Stimulated activated CD4-positive, alpha-beta T cell treated with anti-CD3 and anti-CD28 coated beads, Interleukin-12 subunit alpha, Interleukin-12 subunit beta, amount 100 ng/mL, for 4 hours (primary cell): ENCODE data around the gene SHROOM2.
"Not testable (repeated sequence)": the region's sequence is repeated elsewhere in the genome, so short reads cannot be mapped to it uniquely, and the experiment has no call there.

Experiments used
- DNase-seq: peaks from one replicate; pipeline ENCODE4 v3.0.0-alpha.2; 2020

Gene SHROOM2

GRCh38 chrX:9842541-9842940 is 56.3 kb downstream of the SHROOM2 start:
- no peak for DNase-seq

- DNase-seq = no peak
Measured at GRCh38 chrX:9844936-9845577, 58.8 kb downstream of the SHROOM2 start.

GRCh38 chrX:9845578-9845952 is 59.3 kb downstream of the SHROOM2 start:
- no peak for DNase-seq

- no peak for DNase-seq
Measured at GRCh38 chrX:9846631-9847030, 60.4 kb downstream of the SHROOM2 start.

DNA sequence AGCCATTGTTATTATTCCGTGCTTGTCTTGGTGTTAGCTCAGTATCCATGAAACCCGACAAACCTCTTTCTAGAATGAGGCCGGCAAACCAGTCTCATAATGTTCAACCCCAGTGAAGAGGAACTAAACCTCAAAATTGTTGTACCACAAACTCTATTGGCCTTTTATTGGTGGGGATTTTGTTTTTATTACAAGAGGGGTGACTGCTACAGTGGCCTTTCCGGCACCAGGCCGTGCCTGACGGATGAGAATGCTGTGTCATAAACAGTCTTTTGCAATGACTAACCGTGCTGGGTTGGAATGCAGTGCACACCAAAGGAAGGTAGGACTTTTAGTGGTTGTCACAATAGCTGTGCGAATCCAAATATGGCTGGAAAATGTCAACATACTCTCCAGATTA is 60.8 kb downstream of the SHROOM2 start:
- no peak for DNase-seq

- no peak for DNase-seq
Measured at GRCh38 chrX:9848718-9849479, 62.7 kb downstream of the SHROOM2 start.

GRCh38 chrX:9851890-9852289 is 65.7 kb downstream of the SHROOM2 start:
- no peak for DNase-seq

DNA sequence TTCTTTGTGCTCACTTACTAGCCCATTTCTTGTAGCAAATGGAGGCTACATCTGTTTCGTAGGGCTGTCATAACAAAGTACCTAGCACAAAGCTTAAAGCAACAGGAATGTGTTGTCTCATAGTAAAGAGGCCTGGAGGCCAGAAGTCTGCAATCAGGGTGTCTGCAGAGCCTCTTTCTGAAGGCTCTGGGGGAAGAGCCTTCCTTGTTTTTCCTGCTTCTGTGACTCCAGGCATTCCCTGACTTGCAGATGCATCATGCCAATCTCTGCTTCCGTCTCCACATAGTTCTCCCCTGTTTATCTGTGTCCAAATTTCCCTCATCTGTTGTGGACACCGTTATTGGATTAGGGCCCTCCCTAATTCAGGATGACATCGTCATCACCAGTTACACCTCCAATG is 67.1 kb downstream of the SHROOM2 start:
- DNase-seq = no peak

GRCh38 chrX:9855561-9856283 is 69.5 kb downstream of the SHROOM2 start:
- DNase-seq = no peak

DNA sequence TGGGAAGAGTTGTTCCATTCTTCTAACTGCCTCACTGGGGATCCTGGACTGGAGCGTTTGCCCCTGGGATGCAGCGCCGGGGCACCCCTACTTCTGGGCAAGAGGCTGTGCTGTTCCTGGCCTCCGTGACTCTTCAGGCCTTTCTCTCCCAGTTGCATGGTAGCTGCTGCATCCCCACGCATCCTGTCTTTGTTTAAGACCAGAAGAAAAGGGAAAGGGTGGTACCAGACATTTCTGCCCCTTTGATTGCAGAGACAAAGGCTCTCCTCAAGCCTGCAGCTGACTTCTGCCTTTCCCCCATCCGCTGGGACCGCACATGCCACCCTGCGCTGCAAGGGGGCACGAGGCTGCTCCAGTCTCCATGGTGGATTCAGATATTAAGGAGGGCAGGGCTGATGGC is 70.4 kb downstream of the SHROOM2 start:
- no peak for DNase-seq

- DNase-seq = no peak
Measured at GRCh38 chrX:9857575-9858474, 71.6 kb downstream of the SHROOM2 start.

DNA sequence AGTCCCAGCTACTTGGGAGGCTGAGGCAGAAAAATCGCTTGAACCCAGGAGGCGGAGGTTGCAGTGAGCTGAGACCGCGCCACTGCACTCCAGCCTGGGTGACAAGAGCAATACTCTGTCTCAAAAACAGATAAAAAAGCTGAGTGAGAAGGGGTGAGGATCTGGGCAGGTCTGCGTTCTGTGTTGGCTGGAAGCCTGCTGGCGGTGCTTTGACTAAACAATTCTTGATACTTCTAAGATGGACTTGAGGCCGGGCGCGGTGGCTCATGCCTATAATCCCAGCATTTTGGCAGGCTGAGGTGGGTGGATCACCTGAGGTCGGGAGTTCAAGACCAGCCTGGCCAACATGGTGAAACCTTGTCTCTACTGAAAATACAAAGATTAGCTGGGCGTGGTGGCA is 72.5 kb downstream of the SHROOM2 start:
- DNase-seq = not testable (repeated sequence)

- no peak for DNase-seq
Measured at GRCh38 chrX:9859711-9860555, 73.7 kb downstream of the SHROOM2 start.

DNA sequence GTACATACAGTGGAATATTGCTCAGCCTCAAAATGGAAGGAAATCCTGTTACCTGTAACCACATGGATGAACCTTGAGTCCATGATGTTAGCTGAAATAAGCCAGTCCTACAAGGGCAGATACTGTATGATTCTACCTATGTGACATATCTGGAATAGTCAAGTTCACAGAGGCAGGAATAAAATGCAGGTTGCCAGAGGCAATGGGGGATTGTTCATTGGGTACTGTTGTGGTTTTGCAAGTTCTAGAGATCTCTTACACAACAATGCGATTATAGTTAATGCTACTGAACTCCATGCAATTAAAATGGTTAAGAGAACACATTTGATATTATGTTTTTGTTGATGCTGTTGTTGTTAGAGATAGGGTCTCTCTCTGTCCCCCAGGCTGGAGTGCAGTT is 74.6 kb downstream of the SHROOM2 start:
- DNase-seq = no peak

- DNase-seq = no peak
Measured at GRCh38 chrX:9861711-9862110, 75.5 kb downstream of the SHROOM2 start.

DNA sequence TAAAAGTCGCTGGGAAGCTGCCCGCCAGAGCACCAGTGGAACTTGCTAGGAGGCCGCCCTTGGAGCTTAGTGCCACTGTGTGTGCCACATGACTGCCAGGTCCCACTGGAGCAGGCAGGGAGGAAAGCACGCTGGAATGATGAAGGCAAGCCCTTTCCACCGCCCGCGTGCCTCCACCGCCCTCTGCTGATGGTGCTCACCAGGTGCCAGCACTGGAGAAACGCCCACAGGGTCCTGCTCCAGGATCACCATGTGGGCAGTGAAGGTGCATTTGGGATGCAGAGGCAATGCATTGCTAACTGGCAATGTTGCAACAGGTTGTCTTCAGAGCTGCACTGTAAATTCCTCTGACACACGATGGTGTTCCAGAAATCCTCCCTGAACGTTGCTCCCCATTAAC is 76.3 kb downstream of the SHROOM2 start:
- no peak for DNase-seq

DNA sequence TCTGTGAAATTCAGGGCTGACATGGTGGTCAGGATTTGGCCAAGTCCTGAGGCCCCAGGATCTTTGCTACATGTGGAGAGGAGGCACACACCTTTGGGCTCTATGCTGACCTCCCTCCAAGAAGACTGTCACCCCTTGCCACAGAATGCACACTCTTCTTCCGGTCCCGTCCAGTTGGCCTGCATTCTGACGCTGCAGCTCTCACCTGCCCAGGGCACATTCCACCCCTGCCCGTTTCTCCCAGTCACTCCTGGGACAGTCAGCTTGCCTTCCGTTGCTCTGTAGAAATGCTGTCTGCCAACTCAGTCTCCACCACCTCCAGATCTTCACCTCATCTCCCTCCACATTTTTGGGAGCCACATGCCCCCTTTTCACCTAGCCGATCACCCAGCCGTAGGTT is 76.7 kb downstream of the SHROOM2 start:
- DNase-seq = no peak

- no peak for DNase-seq
Measured at GRCh38 chrX:9864011-9864410, 77.8 kb downstream of the SHROOM2 start.

DNA sequence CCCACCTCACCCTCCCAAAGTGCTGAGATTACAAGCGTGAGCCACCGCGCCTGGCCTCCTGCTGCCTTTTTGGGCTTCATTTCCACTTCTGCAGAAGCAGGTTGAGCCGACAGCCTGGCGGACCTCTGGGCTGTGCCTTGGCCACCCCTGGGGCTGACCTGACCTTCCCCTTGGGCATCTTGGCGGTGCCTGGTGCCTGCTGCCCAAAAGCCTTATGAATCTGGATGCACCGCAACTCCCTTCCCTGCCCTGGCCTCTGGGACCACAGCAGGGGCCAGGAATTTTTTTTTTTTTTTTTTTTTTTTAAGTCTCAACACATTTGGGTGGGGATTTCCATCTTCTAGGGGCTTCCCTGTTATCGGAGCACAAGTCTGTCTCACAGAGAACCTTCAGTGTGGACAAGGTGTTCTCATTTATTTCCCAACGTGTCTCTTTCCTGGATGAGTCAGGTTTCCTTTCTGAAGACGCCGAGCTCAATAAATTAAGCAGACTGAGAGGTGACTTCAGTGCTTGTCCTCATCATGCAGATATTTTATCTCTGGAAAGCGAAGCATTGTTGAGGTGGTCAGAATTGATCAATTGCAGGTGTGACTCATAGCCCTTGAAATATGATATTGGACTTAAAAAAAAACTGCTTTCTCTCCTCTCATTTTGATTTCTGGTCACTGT is 79.7 kb downstream of the SHROOM2 start:
- DNase-seq = no peak

DNA sequence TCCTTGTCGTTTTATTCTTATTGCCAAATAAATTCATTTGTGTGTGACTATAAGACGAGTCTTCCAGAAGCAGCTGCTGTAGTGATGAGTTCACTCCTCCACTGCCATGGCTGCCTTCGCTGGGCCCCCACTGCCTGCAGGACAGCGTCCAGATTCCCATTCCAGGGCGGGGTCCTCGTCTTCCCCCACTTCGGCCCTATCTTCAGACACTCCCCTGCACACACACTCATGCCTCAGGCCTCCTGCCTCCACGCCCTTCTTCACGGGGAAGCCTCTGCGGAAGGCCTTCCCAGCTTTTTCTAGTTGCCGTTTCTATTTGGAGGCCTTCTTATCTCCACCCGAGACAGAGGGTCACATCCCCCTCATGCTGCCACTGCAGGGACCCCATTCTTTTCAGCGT is 80.4 kb downstream of the SHROOM2 start:
- no peak for DNase-seq

GRCh38 chrX:9867226-9867625 is 81.0 kb downstream of the SHROOM2 start:
- DNase-seq = no peak

DNA sequence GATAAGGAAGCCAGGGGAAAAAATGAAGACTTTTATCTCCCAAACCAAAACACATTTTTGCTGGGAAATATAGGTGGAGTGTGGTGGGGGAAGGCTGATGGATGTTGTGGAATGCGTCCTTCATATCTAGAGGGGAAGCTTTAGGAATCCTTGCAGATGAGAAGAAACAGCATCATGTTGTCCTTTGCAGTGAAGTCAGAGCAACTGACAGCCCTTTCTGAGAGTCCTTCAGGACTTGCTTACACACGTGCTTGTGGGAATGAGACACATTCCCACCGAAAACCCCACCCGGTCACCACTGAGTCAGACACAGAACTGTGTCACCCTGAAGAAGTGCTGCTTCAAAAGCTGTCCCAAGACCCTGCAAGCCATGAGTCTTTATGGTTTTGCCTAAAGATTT is 81.5 kb downstream of the SHROOM2 start:
- no peak for DNase-seq
